Retina (tissue), 1 donor: ENCODE results near the gene CAPN9.
"Not testable (repeated sequence)": the region's sequence is repeated elsewhere in the genome, so short reads cannot be mapped to it uniquely, and the experiment has no call there.

Experiments
- DNase-seq: peaks from one replicate; pipeline ENCODE4 v3.0.0-alpha.2; 2016

The CAPN9 gene

GRCh38 chr1:230710543-230710904 is 36.7 kb upstream of the CAPN9 start:
- DNase-seq, result no peak

- no peak for DNase-seq
Measured at GRCh38 chr1:230711245-230711644, 35.9 kb upstream of the CAPN9 start.

- DNase-seq, result peak; percentile 59
Measured at GRCh38 chr1:230712470-230712942, 34.7 kb upstream of the CAPN9 start.

GRCh38 chr1:230713138-230713537 is 34.0 kb upstream of the CAPN9 start:
- DNase-seq, result no peak

GRCh38 chr1:230713547-230713914 is 33.7 kb upstream of the CAPN9 start:
- no peak for DNase-seq

- peak; percentile 66 for DNase-seq
Measured at GRCh38 chr1:230713915-230714764, 33.0 kb upstream of the CAPN9 start, which contains the start of gene AGT. TSS of gene AGT (minus strand) at chr1:230714122. CDS start at chr1:230710823, 3,299 bp downstream.

GRCh38 chr1:230715510-230715909 is 31.7 kb upstream of the CAPN9 start:
- DNase-seq, result no peak

GRCh38 chr1:230716453-230716852 is 30.7 kb upstream of the CAPN9 start:
- DNase-seq, result not testable (repeated sequence)

GRCh38 chr1:230717251-230717650 is 29.9 kb upstream of the CAPN9 start:
- no peak for DNase-seq

- not testable (repeated sequence) for DNase-seq
Measured at GRCh38 chr1:230721849-230722522, 25.2 kb upstream of the CAPN9 start.

- no peak for DNase-seq
Measured at GRCh38 chr1:230725256-230726012, 21.8 kb upstream of the CAPN9 start.

- DNase-seq, result no peak
Measured at GRCh38 chr1:230728710-230729392, 18.3 kb upstream of the CAPN9 start.

- no peak for DNase-seq
Measured at GRCh38 chr1:230730977-230731376, 16.2 kb upstream of the CAPN9 start.

GRCh38 chr1:230735447-230735846 is 11.7 kb upstream of the CAPN9 start:
- DNase-seq, result no peak

- DNase-seq, result no peak
Measured at GRCh38 chr1:230737622-230738262, 9.4 kb upstream of the CAPN9 start.

- DNase-seq, result no peak
Measured at GRCh38 chr1:230739564-230740290, 7.5 kb upstream of the CAPN9 start.

- no peak for DNase-seq
Measured at GRCh38 chr1:230743899-230744298, 3.3 kb upstream of the CAPN9 start.

GRCh38 chr1:230744382-230744781 is 2.8 kb upstream of the CAPN9 start:
- DNase-seq, result no peak

- DNase-seq, result no peak
Measured at GRCh38 chr1:230745071-230745470, 2.1 kb upstream of the CAPN9 start.

- DNase-seq, result no peak
Measured at GRCh38 chr1:230746617-230747016, 571 bp upstream of the CAPN9 start.
